ENCODE data around the gene KCMF1. TPM values are rescaled to one million over a fixed set of nuclear protein-coding genes. Genes with fewer than 3 reads are reported as not detected.

KCMF1 gene
- total RNA-seq, 1 donor from 2014 or later = 83.3 TPM

DNA sequence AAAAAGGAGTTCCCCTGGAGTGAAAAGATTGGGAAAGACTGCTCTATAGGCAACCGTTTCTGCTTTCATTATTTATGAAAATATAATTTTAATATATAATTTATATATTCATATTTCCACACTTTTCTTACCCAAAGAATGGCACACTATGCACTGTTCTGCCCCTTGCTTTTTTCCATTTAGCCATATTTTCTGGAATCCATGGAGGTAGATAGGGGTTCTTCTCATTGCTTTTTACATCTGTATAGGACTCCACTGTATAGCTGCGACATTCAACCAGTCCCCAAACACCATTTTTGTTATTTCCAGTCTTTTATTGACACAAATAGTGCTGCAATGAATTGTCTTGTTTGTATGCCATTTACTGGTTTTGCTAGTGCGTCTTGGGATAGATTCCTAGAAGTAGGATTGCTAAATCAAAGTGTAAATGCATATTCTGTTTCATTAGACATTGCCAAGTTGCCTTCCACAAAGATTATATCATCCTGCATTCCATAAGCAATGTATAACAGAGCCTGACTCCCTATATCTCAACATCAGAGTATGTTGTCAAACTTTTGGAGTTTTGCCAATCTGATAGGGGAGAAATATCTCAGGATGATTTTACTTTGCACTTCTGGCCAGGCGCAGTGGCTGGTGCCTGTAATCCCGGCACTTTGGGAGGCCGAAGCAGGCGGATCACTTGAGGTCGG lies 135.7 kb downstream of the KCMF1 start:
- DNase-seq (no peak), ATAC-seq (ENCODE audit: poor library complexity) (no peak)
- intact Hi-C loops (cut with DNase I) = no loop called here

Other genes starting within 250 kb of the KCMF1 start
- gene TRABD2A, start 90.1 kb upstream of the KCMF1 start, total RNA-seq = 0.56 TPM
- 417 TPM for gene TMSB10, start 65.5 kb upstream of the KCMF1 start, total RNA-seq
- 9.3 TPM for gene TCF7L1, start 162.2 kb downstream of the KCMF1 start, total RNA-seq